ENCODE data around the gene RASL11B.

RASL11B gene

DNA sequence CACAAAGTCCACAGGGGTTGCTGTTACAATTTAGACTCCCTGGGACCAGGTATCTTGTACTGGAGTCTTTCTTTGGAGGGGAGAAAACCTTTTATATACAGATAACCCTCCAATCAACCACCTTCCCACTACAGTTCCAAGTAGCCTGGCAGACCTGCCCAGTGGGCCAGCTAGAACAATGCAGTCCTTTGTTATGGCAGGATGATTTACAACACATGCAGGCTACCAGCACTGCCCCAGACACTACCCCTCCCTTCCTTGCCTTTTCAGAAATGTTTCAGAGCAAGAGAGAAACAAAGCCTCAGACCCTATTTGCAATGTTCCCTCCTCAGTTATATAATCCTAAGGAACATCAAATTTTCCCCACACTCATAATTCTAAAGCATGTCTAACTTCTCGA lies 11.1 kb downstream of the RASL11B start:
- no peak for DNase-seq (ENCODE audit: low read depth in 2 of 3, low spot score in 1 of 3)

DNA sequence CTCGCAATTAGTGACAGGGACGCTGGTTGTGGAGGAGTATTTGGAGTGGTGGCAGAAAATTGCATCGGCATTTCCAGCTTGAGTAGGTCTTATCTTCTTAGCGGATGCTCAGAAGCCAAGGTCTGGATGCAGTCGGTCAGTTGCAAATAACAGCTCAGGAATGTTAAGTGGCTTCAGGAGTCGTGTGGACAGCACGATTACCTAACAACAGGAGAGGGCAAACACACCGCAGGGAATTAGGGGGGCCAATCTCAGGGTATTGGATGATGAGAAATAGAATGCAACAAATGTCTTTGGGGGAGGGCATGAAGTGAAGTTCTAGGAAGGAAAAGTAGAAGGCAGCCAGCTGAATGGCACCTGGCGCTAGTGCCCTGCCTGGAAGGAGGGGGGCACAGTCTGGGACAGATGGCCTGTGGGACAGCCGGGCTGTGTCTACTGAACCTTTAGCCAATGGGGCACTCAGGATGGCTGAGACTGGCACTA lies 11.8 kb downstream of the RASL11B start:
- DNase-seq (ENCODE audit: low read depth in 2 of 3, low spot score in 1 of 3), result no peak

DNA sequence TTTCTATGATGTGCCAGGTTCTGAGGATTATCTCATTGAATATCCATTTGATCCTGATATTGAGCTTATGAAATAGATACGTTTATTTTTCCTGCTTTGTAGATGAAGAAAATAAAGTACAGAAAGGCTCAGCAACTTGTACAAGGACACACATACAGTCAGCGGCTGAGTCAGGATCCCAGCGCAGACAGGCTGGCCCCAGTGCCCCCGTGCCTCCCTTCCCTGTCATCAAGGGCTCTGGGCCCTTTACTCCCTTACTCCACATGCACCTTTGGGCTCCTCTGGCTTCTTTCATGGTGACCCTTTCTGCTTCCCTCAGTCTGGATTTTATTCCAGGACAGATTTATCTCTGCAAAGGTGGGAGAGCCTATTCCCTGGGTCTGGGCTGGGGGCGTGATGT lies 12.8 kb downstream of the RASL11B start:
- DNase-seq (ENCODE audit: low read depth in 2 of 3, low spot score in 1 of 3), result no peak

DNA sequence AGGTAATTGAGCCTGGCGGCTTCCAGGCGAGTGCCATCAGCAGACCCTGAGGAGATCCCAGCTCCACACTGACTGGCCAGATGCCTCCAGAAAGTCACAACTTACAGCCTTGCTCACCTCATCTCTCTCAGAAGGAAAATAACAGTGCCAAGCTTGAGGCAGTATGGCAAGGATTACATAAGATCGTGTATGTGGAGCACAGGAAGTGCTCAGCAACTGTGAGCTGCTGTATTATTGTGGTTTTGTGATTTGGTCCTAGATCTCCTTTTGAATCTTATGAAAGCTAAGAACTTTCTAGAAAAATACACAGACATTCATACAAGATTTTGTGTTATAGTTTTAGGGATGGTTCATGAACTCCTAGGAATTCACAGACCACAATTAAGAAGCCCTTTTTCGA lies 14.0 kb downstream of the RASL11B start:
- no peak for DNase-seq (ENCODE audit: low read depth in 2 of 3, low spot score in 1 of 3)

DNA sequence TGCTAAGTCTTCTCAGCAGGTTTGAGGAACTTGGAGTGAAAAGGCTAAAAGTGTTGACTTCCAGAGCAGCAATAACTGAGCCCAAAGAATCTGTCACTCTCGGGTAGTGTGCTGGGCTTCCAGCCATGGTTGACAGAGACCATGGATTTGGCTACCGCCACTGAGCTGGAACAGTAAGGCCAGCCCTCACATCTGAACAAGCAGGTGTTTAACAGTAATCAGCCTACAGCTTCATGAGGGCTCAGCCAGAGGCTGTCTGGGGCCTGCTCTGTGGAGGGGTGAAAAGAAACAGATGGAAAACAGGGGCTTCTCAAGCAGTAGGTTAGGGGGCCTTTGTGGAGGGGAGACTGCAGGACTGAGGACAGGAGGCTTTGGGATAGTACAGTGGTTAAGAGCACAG lies 14.9 kb downstream of the RASL11B start:
- DNase-seq (ENCODE audit: low read depth in 2 of 3, low spot score in 1 of 3), result no peak

DNA sequence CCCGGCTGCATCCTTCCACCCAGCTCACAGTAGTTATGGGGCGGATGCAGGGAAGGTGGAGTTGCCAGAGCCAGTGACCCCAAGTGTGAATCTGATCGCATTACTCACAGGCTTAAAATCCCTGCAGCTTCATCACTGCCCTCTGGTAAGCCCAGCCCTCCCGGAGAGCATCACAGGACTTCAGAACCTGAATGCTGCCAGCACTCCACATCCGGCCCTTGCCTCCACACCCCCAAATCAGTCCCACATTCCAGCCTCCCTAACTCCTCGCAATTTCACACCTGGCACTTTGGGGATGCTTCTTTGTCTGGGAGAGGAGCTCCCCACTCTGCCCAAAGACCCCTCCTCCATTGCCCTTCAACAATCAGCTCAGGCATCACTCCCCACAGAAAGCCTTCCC lies 15.6 kb downstream of the RASL11B start:
- no peak for DNase-seq (ENCODE audit: low read depth in 2 of 3, low spot score in 1 of 3)

DNA sequence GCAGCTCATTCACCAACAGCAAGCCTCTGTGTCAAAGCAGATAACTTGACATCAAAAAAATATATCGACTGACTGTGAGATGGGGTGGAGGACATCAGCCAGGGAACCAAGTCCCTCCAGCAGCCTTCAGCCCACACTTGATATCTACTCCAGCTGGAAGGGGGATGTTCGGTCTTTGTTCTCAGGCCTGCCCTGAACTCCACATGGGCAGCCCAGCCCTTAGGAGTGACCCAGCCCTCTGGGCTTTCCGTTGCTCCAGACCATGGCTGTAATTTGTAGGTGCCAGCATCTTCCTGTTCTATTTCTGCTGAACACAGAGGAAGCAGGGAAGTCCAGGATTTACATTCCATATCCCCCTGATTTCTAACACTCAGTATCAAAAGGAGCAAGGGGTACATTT lies 17.4 kb downstream of the RASL11B start:
- no peak for DNase-seq (ENCODE audit: low read depth in 2 of 3, low spot score in 1 of 3)

DNA sequence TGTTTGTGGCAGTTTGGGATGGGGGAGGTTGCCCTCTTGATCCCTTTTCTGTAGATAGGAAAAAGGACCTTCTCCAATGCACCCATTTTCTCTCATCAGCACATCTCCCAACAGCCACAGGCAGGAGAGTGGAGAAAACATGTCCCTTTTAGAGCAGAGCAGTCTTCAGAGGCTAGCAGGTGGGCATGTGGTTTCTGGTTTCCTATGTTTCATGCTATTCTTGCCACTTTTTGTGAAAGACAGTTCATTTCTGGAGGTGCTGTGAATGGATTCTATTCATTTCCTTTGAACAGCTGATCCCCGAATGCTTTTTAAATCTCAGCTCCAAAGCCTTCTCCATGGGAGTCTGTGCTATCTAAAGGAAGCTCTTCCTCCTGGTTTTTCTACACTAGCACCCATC lies 18.9 kb downstream of the RASL11B start:
- no peak for DNase-seq (ENCODE audit: low read depth in 2 of 3, low spot score in 1 of 3)

DNA sequence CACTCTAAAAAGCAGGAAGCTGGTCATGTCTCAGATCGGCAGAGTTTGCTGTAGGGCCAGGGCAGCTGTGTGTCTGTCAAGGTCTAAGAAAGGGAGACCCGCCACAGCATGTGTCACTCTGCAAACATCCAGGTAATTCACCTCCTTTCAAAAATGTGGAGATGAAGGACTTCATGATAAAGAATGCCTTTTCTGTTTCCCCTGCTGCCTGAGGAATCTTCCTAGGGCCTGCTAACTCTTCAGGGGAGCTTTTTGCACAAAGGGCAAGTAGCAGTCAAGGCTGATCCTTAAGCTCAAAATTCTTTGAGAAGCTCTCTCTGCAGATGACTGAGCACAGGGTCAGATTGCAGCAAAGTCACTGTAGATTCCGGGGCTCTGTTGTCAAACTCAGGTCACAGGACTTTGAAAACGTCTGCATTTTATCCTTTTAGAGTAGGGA lies 21.1 kb downstream of the RASL11B start:
- DNase-seq (ENCODE audit: low read depth in 2 of 3, low spot score in 1 of 3), result no peak

DNA sequence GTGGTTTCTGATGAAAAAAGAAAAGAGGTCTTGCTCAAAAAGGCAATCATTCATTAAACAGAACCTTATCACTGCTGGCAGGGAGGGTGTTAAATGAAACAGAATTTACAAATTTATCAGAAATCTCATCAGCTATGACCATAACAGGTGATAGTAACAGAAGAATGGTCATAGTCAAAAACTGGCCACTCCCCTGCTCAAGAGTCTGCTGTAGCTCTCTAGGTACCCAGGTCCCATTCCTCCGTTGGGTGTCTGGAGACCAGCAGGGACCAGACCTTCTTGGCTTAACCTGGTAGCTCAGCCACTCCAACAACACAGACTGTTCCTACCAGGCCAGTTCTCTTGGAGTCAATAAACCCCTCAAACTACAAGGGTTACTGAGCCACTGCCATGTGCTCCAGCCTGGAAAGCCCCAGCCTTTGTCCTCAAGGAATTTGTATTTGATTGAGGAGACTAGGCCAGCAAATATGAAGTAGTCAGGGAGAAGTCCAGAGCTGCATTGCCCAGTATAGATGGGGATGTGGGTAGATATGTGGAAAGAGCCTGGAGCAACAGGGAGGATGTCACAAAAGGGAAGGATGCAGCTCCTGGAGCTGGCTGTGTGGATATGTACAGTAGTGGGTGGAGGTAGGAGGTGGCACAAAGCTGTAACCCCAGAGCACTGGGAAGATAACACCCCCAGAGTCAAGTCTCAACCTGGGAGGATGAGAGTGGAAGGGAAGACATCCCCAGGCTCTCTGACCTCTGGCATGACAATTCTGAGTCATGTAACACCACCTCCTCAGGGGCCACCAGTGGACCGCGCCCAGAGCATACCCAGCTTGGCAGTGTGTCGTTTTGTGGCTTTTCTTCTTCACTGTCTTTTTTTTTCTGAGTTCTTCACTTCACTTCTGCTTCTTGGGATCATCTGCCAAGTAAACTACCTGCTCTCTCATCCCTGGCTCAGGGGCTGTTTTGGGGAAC lies 21.9 kb downstream of the RASL11B start:
- no peak for DNase-seq (ENCODE audit: low read depth in 2 of 3, low spot score in 1 of 3)

DNA sequence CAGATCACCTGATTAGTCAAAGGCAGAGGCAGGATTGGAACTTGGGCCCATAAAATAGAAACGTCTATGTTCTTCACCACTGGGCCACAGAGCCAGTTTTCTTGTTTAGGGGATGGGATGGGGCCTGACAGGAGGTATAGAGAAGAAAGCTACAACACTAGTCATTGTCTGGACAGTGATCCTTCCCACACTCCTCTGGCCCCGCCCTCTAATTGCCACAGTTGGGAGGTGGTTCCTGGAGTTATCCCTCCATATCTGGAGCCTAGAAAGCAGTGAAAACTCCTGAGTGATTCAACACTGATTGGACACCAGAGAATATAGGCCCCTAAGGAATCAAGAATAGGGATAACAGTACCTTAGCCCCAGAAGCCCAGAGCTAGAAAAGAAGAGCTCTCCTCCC lies 22.9 kb downstream of the RASL11B start:
- no peak for DNase-seq (ENCODE audit: low read depth in 2 of 3, low spot score in 1 of 3)

DNA sequence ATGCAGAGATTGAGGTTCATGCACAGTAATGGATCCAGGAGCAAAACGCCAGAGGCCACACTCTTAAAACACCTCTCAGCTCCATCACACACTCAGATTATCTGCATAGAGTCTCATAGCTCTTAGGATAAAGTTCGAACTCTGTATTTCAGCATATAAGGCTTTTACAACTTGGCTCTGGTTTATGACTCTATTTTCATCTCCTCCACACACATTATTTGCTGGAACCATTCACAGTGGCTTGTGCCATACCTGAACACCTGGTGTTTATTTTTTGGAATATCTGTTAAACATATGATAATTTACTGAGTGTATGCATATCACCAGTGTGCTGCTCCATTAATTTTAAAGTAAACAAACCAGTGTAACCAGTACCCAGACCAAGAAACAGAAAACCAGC lies 27.2 kb downstream of the RASL11B start:
- DNase-seq (ENCODE audit: low read depth in 2 of 3, low spot score in 1 of 3), result no peak

DNA sequence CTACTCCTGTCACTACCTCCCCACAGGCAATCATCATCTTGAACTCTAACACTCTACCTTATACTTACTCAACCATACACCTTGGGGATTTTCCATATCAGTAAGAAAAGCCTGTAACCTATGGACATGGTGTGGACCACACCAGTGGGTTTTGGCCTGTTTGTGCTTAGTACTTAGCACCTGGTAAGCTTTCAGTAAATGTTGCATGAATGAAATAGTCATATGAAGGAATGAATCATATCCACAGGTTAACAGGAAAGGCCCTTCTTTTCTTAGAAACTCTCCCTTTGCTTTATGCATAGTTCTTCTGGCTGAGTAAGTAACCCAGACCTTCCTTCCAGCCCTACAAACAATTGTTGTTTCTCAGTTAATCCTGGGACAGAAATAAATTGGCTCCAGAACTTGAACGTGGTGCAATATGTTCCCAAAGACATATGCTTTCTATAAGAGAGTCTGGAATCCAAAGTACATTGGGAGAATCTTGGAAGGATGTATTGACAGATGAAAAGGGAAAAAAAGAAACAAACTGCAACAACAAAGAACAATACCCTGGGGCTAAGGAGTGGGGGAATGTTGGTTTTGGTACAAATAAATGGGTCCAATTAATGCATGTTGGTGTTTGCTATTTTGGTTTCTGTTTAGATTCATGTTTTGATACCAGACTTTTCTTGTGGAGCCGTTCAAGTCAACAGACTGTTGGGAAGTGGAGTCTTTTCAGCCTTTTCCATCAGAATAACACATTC lies 27.8 kb downstream of the RASL11B start:
- DNase-seq (ENCODE audit: low read depth in 2 of 3, low spot score in 1 of 3), result no peak

DNA sequence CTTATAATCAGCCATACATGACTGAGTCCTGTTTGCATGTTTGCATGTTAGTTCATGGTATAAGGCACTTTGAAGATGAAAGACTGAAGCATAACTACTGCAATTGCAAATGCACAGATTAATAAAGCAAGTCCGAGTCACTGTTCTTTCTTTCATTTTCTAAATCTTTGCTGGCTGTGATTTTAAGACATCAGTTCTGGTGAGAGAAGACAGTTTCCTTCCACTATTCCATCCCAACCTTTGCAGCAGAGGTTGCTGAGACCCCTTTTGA lies 28.3 kb downstream of the RASL11B start:
- no peak for DNase-seq (ENCODE audit: low read depth in 2 of 3, low spot score in 1 of 3)

DNA sequence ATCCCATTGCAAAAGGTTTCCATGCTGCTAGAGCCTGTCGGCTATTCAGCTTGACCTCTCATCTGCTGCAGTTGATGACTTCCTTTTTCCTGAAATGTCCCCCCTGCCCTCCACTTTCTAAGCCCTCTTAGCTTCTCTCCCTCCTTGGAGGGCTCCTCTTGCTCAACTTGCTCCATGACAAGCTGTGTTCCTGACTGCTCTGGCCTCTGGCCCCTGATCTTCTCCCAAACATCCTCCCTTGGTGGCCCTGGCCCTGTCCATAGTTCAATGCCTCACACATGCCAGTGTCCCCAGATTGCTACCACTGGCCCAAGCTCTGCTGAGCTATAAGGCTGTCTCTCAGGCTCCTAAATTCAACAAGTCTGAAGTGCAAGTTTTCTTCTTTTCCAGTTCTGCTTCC lies 29.6 kb downstream of the RASL11B start:
- DNase-seq (ENCODE audit: low read depth in 2 of 3, low spot score in 1 of 3), result no peak

DNA sequence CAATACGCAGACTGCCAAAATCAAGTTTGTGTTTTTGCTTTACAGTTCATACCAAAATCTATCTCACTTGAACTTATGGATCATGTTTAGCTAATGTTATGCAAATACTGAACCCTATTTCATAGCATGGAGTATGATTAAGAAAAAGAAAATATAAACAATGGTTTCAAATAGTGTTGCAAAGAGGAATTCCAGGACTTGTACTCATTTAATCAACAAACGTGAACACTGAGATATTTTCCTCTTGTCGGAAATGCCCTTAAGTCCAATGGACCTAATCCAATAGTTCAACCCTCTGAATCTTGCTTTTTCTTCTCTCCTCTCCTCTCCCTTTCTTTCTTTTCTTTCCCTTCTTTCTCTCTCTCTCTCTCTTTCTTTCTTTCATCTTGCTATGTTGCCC lies 30.8 kb downstream of the RASL11B start:
- no peak for DNase-seq (ENCODE audit: low read depth in 2 of 3, low spot score in 1 of 3)

DNA sequence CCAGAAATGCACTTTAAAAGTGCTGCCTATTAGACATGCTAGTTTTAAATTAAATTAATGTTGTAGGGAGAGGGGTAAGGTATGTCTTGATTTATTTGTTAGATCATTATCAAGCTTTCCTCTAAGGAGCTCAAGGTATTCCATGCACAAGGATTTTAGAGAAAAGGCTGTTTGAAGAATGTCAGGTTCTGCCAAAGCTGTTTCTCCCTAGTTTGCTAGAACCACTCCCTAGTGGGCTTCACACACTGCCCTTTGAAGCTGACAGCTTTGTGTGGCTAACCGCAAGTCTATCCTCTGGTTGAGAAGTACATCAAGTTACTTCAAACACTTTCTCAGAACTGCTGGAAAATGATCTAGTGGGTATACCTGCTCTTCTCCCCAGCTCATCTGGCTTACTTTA lies 32.3 kb downstream of the RASL11B start:
- no peak for DNase-seq (ENCODE audit: low read depth in 2 of 3, low spot score in 1 of 3)

DNA sequence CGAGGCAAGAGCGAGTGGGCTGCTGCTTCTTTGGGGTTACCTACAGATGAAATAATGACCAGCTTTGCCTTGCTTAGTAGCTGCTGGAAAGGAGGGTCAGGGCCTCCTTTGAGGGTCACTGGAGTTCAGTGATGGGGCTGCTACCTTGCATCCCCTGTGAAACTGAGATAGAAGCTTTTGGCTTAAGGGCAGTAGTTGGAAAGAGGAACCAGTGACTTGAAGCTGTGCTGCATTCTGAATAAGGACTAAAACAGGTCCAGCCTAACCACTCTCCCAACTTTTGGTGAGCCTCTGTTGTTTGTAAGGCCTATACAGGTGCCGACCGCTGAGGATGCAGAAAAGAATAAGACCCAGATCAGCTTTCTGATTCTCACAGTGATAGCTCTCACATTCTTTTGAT lies 41.2 kb downstream of the RASL11B start:
- DNase-seq (ENCODE audit: low read depth in 2 of 3, low spot score in 1 of 3), result no peak

DNA sequence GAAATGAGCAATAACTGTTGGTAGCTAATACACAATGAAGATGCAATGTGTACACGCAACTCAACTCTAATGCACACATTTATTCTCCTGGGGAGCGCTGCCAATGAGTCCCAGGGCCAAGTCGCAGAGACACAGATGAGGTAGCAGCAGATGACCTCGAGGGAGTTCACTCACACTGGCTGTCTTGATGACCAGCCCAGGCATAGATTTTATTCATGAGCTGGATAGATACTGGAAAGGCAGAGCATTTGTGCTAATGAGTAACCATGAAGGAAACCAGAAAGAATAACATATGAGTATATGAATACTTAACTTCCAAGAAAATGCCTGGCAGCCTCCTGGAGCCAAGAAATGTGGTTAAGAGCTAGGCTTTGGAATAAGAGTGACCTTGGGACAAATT lies 42.3 kb downstream of the RASL11B start:
- no peak for DNase-seq (ENCODE audit: low read depth in 2 of 3, low spot score in 1 of 3)

DNA sequence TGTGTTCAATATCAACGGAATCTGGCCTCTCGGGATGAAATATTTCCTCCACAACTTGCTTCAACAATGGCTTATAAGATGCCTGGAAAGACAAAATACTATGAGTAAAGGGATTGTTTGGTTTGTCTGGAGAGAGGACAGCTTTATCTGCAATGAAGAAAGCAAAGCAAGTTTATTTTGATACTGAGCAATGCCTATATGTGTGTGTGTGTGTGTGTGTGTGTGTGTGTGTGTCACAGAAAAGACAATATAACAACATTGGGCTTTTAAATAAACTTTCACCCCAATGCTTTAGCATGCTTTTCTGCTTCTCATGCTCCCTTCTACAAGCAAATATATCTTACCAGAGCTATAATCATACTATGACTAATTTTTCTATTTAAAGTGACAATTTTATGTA lies 45.4 kb downstream of the RASL11B start:
- DNase-seq (ENCODE audit: low read depth in 2 of 3, low spot score in 1 of 3), result no peak

DNA sequence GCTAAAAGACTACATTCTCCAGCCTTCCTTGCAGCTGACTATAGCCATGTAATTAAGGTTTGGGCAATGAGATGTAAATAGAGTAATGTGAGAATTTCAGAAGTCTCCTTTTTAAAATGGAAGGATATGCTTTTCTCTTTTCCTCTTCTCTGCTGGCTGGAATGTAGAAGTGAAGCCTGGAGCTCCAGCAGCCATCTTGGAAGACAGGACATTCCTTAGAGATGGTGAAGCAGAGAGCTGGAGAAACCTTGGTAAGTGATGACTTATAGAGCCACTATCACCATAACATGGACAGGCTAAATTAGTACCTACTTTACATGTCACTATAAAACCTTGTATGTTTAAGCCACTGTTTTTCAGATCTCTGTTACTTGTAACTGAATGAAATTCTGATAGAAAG lies 48.0 kb downstream of the RASL11B start:
- no peak for DNase-seq (ENCODE audit: low read depth in 2 of 3, low spot score in 1 of 3)

DNA sequence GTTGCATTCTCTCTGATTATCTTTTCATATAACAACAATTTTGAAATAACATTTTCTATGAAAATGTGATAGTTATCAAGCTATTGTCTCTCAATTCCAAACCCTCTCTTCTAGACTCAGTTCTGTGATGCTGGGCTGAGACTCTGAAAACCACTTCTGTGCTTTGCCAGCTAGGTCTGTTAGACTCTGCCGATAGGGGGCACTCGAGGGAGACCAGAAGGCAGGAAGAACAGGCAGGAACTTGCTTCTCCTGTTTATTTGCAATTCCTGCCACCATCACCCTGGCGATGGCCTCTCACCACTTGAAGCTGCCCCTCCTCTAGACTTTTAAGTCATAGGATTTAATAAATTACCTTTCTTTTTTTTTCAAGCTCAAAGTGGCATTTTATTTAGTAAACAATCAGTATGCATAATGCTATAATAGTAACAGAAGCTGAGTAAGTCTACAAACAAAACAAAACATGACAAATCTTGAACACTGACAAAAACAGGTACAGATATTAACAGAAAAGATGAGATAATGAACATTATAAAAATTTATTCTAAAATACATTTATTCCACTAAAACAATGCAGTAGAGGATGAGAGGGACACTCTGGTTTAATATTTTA lies 49.7 kb downstream of the RASL11B start:
- DNase-seq (ENCODE audit: low read depth in 2 of 3, low spot score in 1 of 3), result peak; percentile 57 to 74 (median 64)
